IMR-90 (cell line): Measurements from ENCODE around the gene ELL2. TPM values are rescaled to one million over a fixed set of nuclear protein-coding genes. Genes with fewer than 3 reads are reported as not detected.

Experiments used
- ATAC-seq: fragments of 200-7000 bp; cut with Tn5 transposase; 2 replicates; pipeline ENCODE4 v1.9.1; 2020; ENCODE audit warnings: low read depth, mild to moderate bottlenecking, moderate library complexity
- BruUV-seq: library from RNA; stranded (reverse); fragments of 400-500 nt; replicated peaks from 2 replicates; lab custom pipeline; 2021; lab: Mats Ljungman, UMichigan
- CTCF ChIA-PET: fragments of 300-600 bp; formaldehyde crosslinking; extraction: SDS; loops from one replicate; lab custom pipeline; 2021; ENCODE audit warnings: antibody characterized with exemption; lab: Yijun Ruan, JAX
- POLR2A ChIA-PET: fragments of 300-600 bp; sonication (Branson Sonifier 250); formaldehyde crosslinking; loops from one replicate; lab custom pipeline; 2022; ENCODE audit warnings: antibody characterized with exemption; ENCODE audit not compliant: unreplicated experiment; lab: Charles Lee
- DNase-seq: peaks from one replicate; pipeline ENCODE4 v3.0.0; 2013
- H2AFZ ChIP-seq: replicated peaks from 2 replicates; pipeline ENCODE3; 2013; ENCODE audit warnings: low read length, mild to moderate bottlenecking; ENCODE audit not compliant: poor library complexity
- H2AK5ac ChIP-seq: 2 replicates; pipeline ENCODE4 v1.6.1; 2013; ENCODE audit warnings: low read depth, low read length, inconsistent platforms
- H2AK9ac ChIP-seq: replicated peaks from 2 replicates; pipeline ENCODE3; 2013; ENCODE audit warnings: mild to moderate bottlenecking, low read depth, low read length, moderate library complexity; ENCODE audit not compliant: poor library complexity
- H2BK120ac ChIP-seq: 2 replicates; pipeline ENCODE4 v1.6.1; 2013; ENCODE audit warnings: low read depth, low read length, inconsistent platforms
- H2BK15ac ChIP-seq: 3 replicates; pipeline ENCODE4 v1.6.1; 2013; ENCODE audit warnings: low read depth, low read length, inconsistent platforms
- H2BK20ac ChIP-seq: 2 replicates; pipeline ENCODE4 v1.6.1; 2013; ENCODE audit warnings: low read depth, mild to moderate bottlenecking, inconsistent platforms, low read length, moderate library complexity
- H2BK5ac ChIP-seq: 2 replicates; pipeline ENCODE4 v1.6.1; 2013; ENCODE audit warnings: mild to moderate bottlenecking, low read depth, low read length, inconsistent platforms; ENCODE audit not compliant: poor library complexity, severe bottlenecking
- H3K14ac ChIP-seq: replicated peaks from 2 replicates; pipeline ENCODE4 v1.6.1; 2013; ENCODE audit warnings: low read depth, low read length, inconsistent platforms
- H3K18ac ChIP-seq: 2 replicates; pipeline ENCODE4 v1.6.1; 2013; ENCODE audit warnings: low read depth, low read length, control low read depth
- H3K23ac ChIP-seq: 2 replicates; pipeline ENCODE4 v1.6.1; 2013; ENCODE audit warnings: low read depth, low read length, inconsistent platforms
- H3K27ac ChIP-seq: 2 replicates; pipeline ENCODE4 v1.5.1; 2013; ENCODE audit warnings: mild to moderate bottlenecking, control low read depth, low read length; ENCODE audit not compliant: insufficient read depth
- H3K27me3 ChIP-seq: 2 replicates; pipeline ENCODE4 v1.6.1; 2013; ENCODE audit warnings: low read length; ENCODE audit not compliant: control insufficient read depth, insufficient read depth
- H3K36me3 ChIP-seq: 2 replicates; pipeline ENCODE4 v1.6.1; 2013; ENCODE audit warnings: low read length, mixed read lengths; ENCODE audit not compliant: control insufficient read depth, insufficient read depth
- H3K4ac ChIP-seq: 2 replicates; pipeline ENCODE4 v1.6.1; 2013; ENCODE audit warnings: low read depth, low read length, inconsistent platforms
- H3K4me1 ChIP-seq: 2 replicates; pipeline ENCODE4 v1.6.1; 2013; ENCODE audit warnings: low read length, mixed read lengths; ENCODE audit not compliant: control insufficient read depth, insufficient read depth
- H3K4me2 ChIP-seq: 2 replicates; pipeline ENCODE4 v1.6.1; 2013; ENCODE audit warnings: low read depth, mild to moderate bottlenecking, control low read depth, low read length, moderate library complexity
- H3K4me3 ChIP-seq: 2 replicates; pipeline ENCODE4 v1.5.1; 2013; ENCODE audit warnings: low read depth, mild to moderate bottlenecking, control low read depth, low read length, moderate library complexity; ENCODE audit not compliant: insufficient read depth
- H3K56ac ChIP-seq: 2 replicates; pipeline ENCODE4 v1.6.1; 2013; ENCODE audit warnings: low read length, inconsistent platforms; ENCODE audit not compliant: insufficient read depth; ENCODE audit errors: extremely low read depth
- H3K79me1 ChIP-seq, 2 experiments: 2 replicates each; pipeline ENCODE4 v1.6.1; 2013; ENCODE audit warnings: low read length in 2 of 2, inconsistent platforms in 1 of 2, low read depth in 1 of 2
- H3K9ac ChIP-seq: 2 replicates; pipeline ENCODE4 v1.6.1; 2013; ENCODE audit warnings: low read depth, low read length, control low read depth
- H3K9me1 ChIP-seq: 2 replicates; pipeline ENCODE4 v1.6.1; 2013; ENCODE audit warnings: low read length, inconsistent platforms; ENCODE audit not compliant: insufficient read depth
- H3K9me3 ChIP-seq: 2 replicates; pipeline ENCODE4 v1.6.1; 2013; ENCODE audit warnings: low read length; ENCODE audit not compliant: control insufficient read depth, insufficient read depth
- H4K20me1 ChIP-seq: 2 replicates; pipeline ENCODE4 v1.6.1; 2013; ENCODE audit warnings: low read length, inconsistent platforms; ENCODE audit not compliant: insufficient read depth
- H4K5ac ChIP-seq: 2 replicates; pipeline ENCODE4 v1.6.1; 2013; ENCODE audit warnings: mild to moderate bottlenecking, low read depth, low read length, control low read depth
- H4K8ac ChIP-seq, 2 experiments: 2 replicates each; pipeline ENCODE4 v1.6.1; 2013; ENCODE audit warnings: low read depth in 2 of 2, low read length in 2 of 2, control low read depth in 1 of 2, inconsistent platforms in 1 of 2
- H4K91ac ChIP-seq: 2 replicates; pipeline ENCODE4 v1.6.1; 2013; ENCODE audit warnings: low read depth, low read length, inconsistent platforms; ENCODE audit not compliant: insufficient read depth
- CEBPB ChIP-seq: IDR thresholded peaks from 2 replicates; pipeline ENCODE4 v1.6.1; 2012; ENCODE audit warnings: low read depth, low read length, improper control_type of control experiment
- FOS ChIP-seq: fragments of 150-350 bp; IDR thresholded peaks from 2 replicates; pipeline ENCODE4 v1.6.1; 2016; ENCODE audit warnings: low read depth, low read length
- POLR2A ChIP-seq: IDR thresholded peaks from 2 replicates; pipeline ENCODE4 v1.6.1; 2012; ENCODE audit warnings: mild to moderate bottlenecking, low read depth, low read length
- SMC3 ChIP-seq: fragments of 150-350 bp; IDR thresholded peaks from 2 replicates; pipeline ENCODE4 v1.6.1; 2016; ENCODE audit warnings: low read depth, mild to moderate bottlenecking, antibody characterized with exemption, low read length, moderate library complexity
- WGBS, 2 experiments: methylation state at CpG; one replicate each; pipeline versions ENCODE4 v1.1.5 to v1.1.7; 2013; ENCODE audit warnings: missing lambda C conversion rate in 2 of 2; ENCODE audit not compliant: insufficient read length in 1 of 2; ENCODE audit errors: extremely low coverage in 2 of 2; 5-methylcytosine and 5-hydroxymethylcytosine counted together
- dilution Hi-C: fragments of 300-500 bp; cut with HindIII; formaldehyde crosslinking; loops from one replicate; pipeline ENCODE4 v1.14.3; 2018; ENCODE audit warnings: low sequenced_read_pairs; ENCODE audit not compliant: unreplicated experiment
- in situ Hi-C: fragments of 300-500 bp; cut with MboI; formaldehyde crosslinking; loops from 3 replicates; pipeline ENCODE4 v1.14.3; 2019; ENCODE audit warnings: low sequenced_read_pairs, inconsistent platforms, mixed read lengths
- intact Hi-C: fragments of 100-400 bp; cut with micrococcal nuclease; formaldehyde crosslinking; loops from 2 replicates; pipeline ENCODE4 v1.10.0; 2022
- polyA plus RNA-seq, 3 experiments: library from polyadenylated mRNA; depleted of rRNA; stranded (reverse); fragments of >200 nt; gene quantifications; 2 replicates each; pipeline ENCODE4 v1.2.3, GENCODE V29; 2012; ENCODE audit warnings: low replicate concordance in 1 of 3
- total RNA-seq: library from RNA; depleted of rRNA; stranded (reverse); fragments of >200 nt; gene quantifications from 2 replicates; pipeline ENCODE4 v1.2.3, GENCODE V29; 2012
- TF ChIP-seq, protein P1 (sequence below): fragments of 150-350 bp; IDR thresholded peaks from 2 replicates; pipeline ENCODE4 v1.6.1; 2017; ENCODE audit warnings: mild to moderate bottlenecking, antibody characterized with exemption, low read length, low read depth

Gene ELL2
- total and polyA plus RNA-seq, 2 of the 4 experiments (the other 2 are of a cell fraction) = 61.4 to 92.5 TPM

DNA sequence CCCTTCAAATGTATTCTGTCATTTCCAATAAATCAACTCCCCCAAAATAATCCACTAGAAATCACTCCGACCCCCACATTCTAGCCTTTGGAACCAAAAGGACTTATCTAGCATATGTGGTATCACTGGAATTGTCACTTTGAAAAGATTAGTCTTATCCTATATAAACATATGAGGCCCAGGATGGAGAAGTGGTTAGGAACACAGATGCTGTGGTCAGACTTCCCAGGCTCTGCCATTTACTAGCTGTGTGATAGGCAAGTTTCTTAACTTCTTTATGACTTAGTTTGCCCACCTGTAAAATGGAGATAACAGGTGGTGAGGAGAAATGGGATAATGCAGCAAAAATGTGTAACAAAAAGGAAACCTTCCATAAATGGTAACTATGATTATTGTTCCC lies 77.1 kb downstream of the ELL2 start:
- dilution Hi-C loops = no loop called here
- H3K36me3 ChIP-seq = peaks cover 31% of the 10 kb centered on the region
- no peak overlapping the region for H4K8ac ChIP-seq
- H4K91ac ChIP-seq = no peak overlapping the region
- H3K4me3 ChIP-seq = no peak overlapping the region
- peaks cover 9% of the 10 kb centered on the region for H3K4me1 ChIP-seq
- DNase-seq (no peak), ATAC-seq (no peak)
- H3K27me3 ChIP-seq = no peaks in the 10 kb centered on the region
- H3K23ac ChIP-seq = no peak overlapping the region
- no peak overlapping the region for H2AK9ac ChIP-seq
- no peak overlapping the region for H2BK20ac ChIP-seq
- TF ChIP-seq CEBPB (no peak), POLR2A (0 out of 2 replicates have a peak, but pooled peaks have one; percentile 8), FOS (no peak), SMC3 (no peak)
- TF ChIP-seq, protein P1, sequence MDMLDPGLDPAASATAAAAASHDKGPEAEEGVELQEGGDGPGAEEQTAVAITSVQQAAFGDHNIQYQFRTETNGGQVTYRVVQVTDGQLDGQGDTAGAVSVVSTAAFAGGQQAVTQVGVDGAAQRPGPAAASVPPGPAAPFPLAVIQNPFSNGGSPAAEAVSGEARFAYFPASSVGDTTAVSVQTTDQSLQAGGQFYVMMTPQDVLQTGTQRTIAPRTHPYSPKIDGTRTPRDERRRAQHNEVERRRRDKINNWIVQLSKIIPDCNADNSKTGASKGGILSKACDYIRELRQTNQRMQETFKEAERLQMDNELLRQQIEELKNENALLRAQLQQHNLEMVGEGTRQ = no peak
- H4K20me1 ChIP-seq = no peaks in the 10 kb centered on the region; the same call in 1 of the 2 replicates
- ChIA-PET POLR2A (no interaction called here), CTCF (no interaction called here)
- no peak overlapping the region for H3K4me2 ChIP-seq
- no peaks in the 10 kb centered on the region for H3K9me3 ChIP-seq
- H3K27ac ChIP-seq = no peak overlapping the region
- H3K9ac ChIP-seq = no peak overlapping the region
- in situ Hi-C loops = no loop called here
- H2AK5ac ChIP-seq = no peak overlapping the region
- H3K79me1 ChIP-seq = peaks cover 13 to 41% of the 10 kb centered on the region in 2 experiments
- WGBS, 2 experiments = no CpG with 5 or more reads among the region's 1 CpG
- no peak overlapping the region for H2AFZ ChIP-seq
- H3K4ac ChIP-seq = peak overlapping the region; percentile 11; the same call in 1 of the 2 replicates
- H2BK5ac ChIP-seq = peak overlapping the region; percentile 52
- no peak overlapping the region for H2BK15ac ChIP-seq
- BruUV-seq = no TSS peak
- no peak overlapping the region for H2BK120ac ChIP-seq
- H4K5ac ChIP-seq = no peak overlapping the region
- H3K18ac ChIP-seq = no peak overlapping the region
- no peak overlapping the region for H3K56ac ChIP-seq
- H3K14ac ChIP-seq = peak overlapping the region; percentile 43; the same call in 1 of the 2 replicates
- H3K9me1 ChIP-seq = peaks cover 14% of the 10 kb centered on the region
- intact Hi-C loops = no loop called here
